Epithelial cell of proximal tubule (primary cell): ENCODE data around the gene RNF182. TPM values are rescaled to one million over a fixed set of nuclear protein-coding genes. Genes with fewer than 3 reads are reported as not detected.
A peak's percentile ranks its signal among the peaks of the same experiment; 100 is the strongest.

Experiments used
- DNase-seq: peaks from one replicate; pipeline ENCODE4 v3.0.0-alpha.2; 2011; ENCODE audit warnings: low read depth
- H3K4me3 ChIP-seq: 2 replicates; pipeline ENCODE4 v1.5.1; 2011; ENCODE audit warnings: low read depth, mild to moderate bottlenecking, low read length
- CTCF ChIP-seq: conservative IDR thresholded peaks from 2 replicates; pipeline ENCODE4 v1.5.1; 2012; ENCODE audit warnings: low read depth, mild to moderate bottlenecking, low read length
- total RNA-seq: library from RNA; depleted of rRNA; stranded (reverse); fragments of >200 nt; gene quantifications from 2 replicates; pipeline ENCODE4 v1.2.3, GENCODE V29; 2015

Gene RNF182
- total RNA-seq, 1 donor from 2014 or later, result 19.1 TPM

- TF ChIP-seq CTCF, result no peak
- no peak for DNase-seq
- no peak overlapping the region for H3K4me3 ChIP-seq
Measured at GRCh38 chr6:13917141-13917540, 7.6 kb upstream of the RNF182 start.

GRCh38 chr6:13918686-13919250 lies 6.0 kb upstream of the RNF182 start:
- H3K4me3 ChIP-seq, result no peak overlapping the region
- no peak for DNase-seq

GRCh38 chr6:13919861-13920260 lies 4.9 kb upstream of the RNF182 start:
- H3K4me3 ChIP-seq, result no peak overlapping the region
- DNase-seq, result no peak
- TF ChIP-seq CTCF, result no peak

More at GRCh38 chr6:13918686-13919250, 6.0 kb upstream of the RNF182 start:
- TF ChIP-seq CTCF, result no peak

- no peak for TF ChIP-seq CTCF
- H3K4me3 ChIP-seq, result no peak overlapping the region
- no peak for DNase-seq
Measured at GRCh38 chr6:13920552-13920951, 4.2 kb upstream of the RNF182 start.

- no peak for DNase-seq
- no peak overlapping the region for H3K4me3 ChIP-seq
- TF ChIP-seq CTCF, result no peak
Measured at GRCh38 chr6:13922750-13923149, 2.0 kb upstream of the RNF182 start.

- peak overlapping the region; percentile 73 for H3K4me3 ChIP-seq
Measured at GRCh38 chr6:13923527-13924145, 1.1 kb upstream of the RNF182 start.

More at GRCh38 chr6:13923527-13924145, 1.1 kb upstream of the RNF182 start:
- no peak for DNase-seq
- no peak for TF ChIP-seq CTCF
